GM18498 (cell line): ENCODE data around the gene INHBA.

Experiments used
- ATAC-seq: cut with Tn5 transposase; IDR thresholded peaks from one replicate; pipeline ENCODE4 v1.9.1; 2021; ENCODE audit warnings: mild to moderate bottlenecking, moderate library complexity; ENCODE audit not compliant: unreplicated experiment

Gene INHBA

GRCh38 chr7:41711283-41712064 lies 8.6 kb upstream of the INHBA start:
- ATAC-seq, result no peak

DNA sequence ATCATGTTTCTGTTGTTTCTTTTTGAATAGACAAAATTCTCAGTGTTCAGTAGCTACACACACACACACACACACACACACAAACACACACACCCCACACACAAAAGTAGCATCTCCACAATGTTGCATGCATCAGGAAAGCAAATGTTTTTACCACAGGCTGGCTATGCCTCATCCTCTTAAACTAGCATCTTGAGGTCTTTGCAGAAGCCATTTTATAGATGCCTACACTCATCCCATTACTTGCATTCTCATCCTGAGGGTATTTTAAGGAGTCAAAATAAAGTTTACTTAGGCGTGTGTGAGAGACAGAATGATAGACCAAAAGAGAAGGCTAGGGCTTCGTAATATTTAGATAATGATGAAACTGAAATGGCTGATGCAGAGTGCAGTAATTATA lies 7.9 kb upstream of the INHBA start:
- ATAC-seq, result no peak

GRCh38 chr7:41709621-41710020 lies 6.7 kb upstream of the INHBA start:
- no peak for ATAC-seq

GRCh38 chr7:41708581-41709358 lies 5.9 kb upstream of the INHBA start:
- no peak for ATAC-seq

GRCh38 chr7:41706228-41706930 lies 3.5 kb upstream of the INHBA start:
- ATAC-seq, result no peak

DNA sequence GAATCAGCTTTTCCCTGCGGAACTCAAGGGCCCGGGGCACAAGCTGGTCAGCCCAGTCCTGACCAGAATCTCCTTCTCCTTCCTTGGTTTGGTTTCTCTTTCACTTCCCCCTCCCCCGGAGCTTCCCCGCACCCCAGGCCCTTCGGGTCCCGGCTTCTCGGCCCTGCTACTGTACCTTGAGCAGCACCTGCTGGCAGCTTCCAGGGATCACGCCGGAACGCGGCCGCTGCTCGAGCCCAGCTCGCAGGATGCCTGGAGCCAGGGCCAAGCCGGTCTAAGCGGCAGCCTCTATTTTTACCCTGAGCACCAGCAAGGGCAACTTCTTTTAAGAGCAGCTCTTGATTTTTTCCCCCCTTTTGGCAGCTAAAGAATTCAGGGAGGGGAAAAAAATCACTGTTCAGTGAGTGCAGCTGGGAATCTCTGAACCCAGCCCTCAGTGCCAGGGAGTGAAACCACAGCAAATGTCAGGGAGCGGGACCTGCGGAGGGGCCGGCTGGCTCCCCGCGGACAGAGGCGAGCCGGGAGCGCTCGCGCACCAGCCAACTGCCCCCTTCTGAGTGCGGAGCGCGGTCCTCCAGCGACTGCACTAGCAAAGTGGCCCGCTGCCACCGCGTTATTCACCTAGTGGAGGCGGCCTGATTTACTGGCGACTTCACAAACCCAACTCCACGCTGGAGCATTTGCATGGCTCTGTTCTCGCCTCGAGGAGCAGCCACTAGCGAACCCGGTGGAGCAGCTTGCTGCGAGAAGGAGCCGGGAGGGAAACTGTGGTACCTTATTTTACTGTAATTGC lies 2.4 kb upstream of the INHBA start:
- peak; percentile 98 for ATAC-seq

GRCh38 chr7:41701068-41701941 lies 1.6 kb downstream of the INHBA start:
- ATAC-seq, result no peak

GRCh38 chr7:41700044-41700471 lies 2.8 kb downstream of the INHBA start:
- no peak for ATAC-seq

DNA sequence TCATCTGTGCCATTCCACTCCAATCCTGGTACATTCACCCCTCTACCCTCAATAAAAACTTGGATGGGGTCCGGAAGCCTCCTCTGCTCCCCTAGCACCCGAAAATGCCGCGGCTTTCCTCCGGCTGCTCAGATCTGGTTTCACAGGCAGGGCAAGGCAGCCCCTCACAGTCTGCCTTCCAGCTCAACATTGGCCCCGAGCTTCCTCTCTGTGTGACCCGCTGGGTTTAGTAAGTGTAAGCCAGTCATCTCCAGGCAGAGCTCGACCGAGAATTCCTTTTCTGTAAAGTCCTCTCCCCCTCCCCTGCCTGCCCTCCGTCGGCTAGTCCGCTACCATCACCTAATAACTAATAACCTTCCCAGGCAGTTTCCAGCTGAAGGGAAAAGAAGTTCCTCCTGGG lies 3.4 kb downstream of the INHBA start:
- no peak for ATAC-seq

DNA sequence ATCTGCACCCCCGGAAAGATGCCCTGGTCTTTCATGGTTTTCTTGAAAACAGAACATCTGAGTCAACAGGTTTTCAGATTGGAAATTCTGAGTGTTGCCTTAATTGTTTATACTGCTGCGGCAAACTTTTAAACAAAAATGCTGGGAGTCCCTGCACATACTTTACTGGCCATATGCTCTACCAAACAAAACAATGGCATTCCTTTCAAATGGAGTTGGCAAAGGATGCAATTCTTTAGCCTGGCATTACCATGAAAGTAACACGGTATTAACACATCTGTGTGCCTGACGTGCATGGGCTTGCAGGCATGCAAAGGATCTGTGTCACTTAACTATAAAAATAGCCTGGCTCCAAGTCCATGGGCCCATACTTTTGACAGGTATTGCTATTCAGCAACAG lies 4.2 kb downstream of the INHBA start:
- no peak for ATAC-seq

DNA sequence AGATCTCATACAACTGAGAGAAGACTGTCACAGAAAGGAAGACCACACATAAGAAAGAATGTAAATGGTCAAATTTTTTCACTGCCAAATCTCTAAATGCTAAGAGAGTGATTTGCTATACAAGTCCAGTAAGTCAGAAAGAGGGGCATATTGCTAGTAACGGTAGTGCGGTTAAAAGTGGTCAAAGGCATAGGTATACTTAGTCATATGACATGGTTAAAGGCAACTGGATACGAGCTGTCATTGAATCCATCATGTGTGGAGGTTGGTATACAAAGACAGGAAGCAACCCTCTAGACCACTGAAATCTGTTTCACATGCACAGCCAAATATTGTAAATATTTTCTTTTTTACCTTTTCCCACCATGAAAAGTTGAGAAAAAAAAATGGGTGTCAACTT lies 4.8 kb downstream of the INHBA start:
- no peak for ATAC-seq

GRCh38 chr7:41696323-41696916 lies 6.5 kb downstream of the INHBA start:
- no peak for ATAC-seq

DNA sequence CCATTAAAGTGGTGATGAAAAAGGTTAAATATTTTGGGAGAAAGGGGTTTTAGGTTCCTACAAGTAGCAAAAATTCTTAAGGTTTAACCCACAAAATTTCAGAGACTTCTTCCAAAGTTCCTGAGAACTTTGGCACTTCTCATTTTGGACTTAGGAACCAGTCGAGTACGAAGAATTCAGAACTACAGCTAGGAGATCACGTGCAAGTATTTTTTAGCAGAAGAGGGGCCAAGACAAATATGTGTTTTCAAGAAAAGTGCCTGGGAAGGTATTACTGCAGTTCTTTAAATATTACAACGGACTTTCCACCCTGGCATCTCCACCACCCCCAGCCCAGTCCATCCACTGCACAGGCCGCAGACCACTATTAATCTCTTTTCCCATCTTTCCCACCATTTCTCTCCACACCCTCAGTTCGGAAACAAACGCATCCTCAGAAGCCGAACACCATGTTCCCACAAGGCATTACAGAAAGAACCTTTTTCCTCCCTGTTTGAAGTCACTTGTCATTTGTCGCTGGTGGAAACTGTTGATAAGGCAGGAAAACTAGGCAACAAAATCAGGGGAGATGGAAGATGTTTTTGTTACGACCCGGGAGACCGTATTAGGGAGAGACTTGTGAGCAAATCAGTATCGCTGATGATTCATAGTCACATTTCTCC lies 7.1 kb downstream of the INHBA start:
- no peak for ATAC-seq

GRCh38 chr7:41694495-41694894 lies 8.4 kb downstream of the INHBA start:
- no peak for ATAC-seq

- no peak for ATAC-seq
Observed at GRCh38 chr7:41693150-41693997, 9.5 kb downstream of the INHBA start.

GRCh38 chr7:41692251-41692650 lies 10.6 kb downstream of the INHBA start:
- ATAC-seq, result no peak

- ATAC-seq, result no peak
Observed at GRCh38 chr7:41691286-41692190, 11.4 kb downstream of the INHBA start.
